Measurements from ENCODE around the gene CCDC73. TPM values are rescaled to one million over a fixed set of nuclear protein-coding genes. Genes with fewer than 3 reads are reported as not detected.

CCDC73 gene
- total RNA-seq, 1 experiment from 2014 or later, result 0.04 TPM

DNA sequence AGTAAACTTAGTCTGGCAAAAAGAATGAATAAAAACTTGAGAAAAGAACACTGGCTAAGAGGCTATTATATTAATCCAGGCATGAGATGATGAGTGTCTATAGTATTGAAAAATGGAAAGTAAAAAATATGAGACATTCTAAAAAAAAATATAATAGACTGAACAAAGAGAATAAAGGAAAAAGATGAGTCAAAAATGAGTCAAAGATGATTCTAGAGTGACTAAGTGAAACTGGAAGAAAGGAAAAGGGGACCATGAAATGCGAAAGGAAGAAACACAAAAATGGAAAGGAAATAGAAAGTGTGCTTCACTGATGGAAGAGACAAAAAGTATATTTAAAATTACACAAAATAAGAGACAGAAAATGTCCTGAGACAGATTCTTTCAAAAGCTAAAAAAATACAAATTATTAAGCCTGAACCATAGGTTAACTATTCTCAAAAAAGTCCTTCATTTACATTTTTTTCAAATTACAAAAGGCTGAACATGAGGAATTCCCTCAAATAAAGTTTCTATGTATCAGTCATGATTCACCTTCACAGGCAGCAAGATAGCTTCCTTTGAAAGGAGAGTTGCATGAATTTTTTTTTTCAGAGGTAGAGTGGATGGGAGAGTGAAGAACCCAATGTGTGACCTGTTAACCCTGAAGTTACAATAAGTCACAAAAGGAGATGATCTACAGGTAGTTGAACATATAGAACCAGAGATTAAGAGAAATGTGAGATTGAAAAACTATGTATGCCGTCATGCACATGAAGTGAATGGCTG, 135.6 kb downstream of the CCDC73 start:
- no peak for DNase-seq
- H3K4me1 ChIP-seq (ENCODE audit: insufficient read depth, low read length), result no peaks in the 10 kb centered on the region
- H3K79me1 ChIP-seq (ENCODE audit: insufficient read depth, low read depth, low read length, poor library complexity, severe bottlenecking), result no peaks in the 10 kb centered on the region
- Mint-ChIP-seq H3K9me3 (peaks cover 3 to 7% of the 10 kb centered on the region in 2 experiments; a peak in 3 of 5 replicates), H3K27ac (no peak overlapping the region), H3K4me1 (no peaks in the 10 kb centered on the region), H3K27me3 (ENCODE audit: low read depth) (peaks cover 6% of the 10 kb centered on the region), H3K36me3 (ENCODE audit: insufficient read depth in 1 of 3, low read depth in 3 of 3) (no peaks in the 10 kb centered on the region), H3K4me3 (no peak overlapping the region)
- no peak overlapping the region for H3K4ac ChIP-seq (ENCODE audit: low read depth, low read length)
- no peak overlapping the region for H2BK5ac ChIP-seq (ENCODE audit: insufficient read length, low read length)
- no peak overlapping the region for H3K18ac ChIP-seq (ENCODE audit: insufficient read length, low read depth, low read length)
- H2BK20ac ChIP-seq (ENCODE audit: low read depth, low read length, poor library complexity, severe bottlenecking), result no peak overlapping the region
- no peaks in the 10 kb centered on the region for H4K20me1 ChIP-seq (ENCODE audit: control insufficient read depth, insufficient read depth, insufficient read length)
- H3K27me3 ChIP-seq (ENCODE audit: insufficient read depth, low read length), result no peaks in the 10 kb centered on the region
- H3T11ph ChIP-seq (ENCODE audit: low read length), result no peak overlapping the region
- no peak overlapping the region for H3K27ac ChIP-seq (ENCODE audit: insufficient read length, low read depth, low read length)
- H2BK12ac ChIP-seq (ENCODE audit: insufficient read length, low read depth, low read length), result no peak overlapping the region
- no peak overlapping the region for H3K23ac ChIP-seq (ENCODE audit: insufficient read length, low read depth, low read length)
- no peak overlapping the region for H2BK15ac ChIP-seq (ENCODE audit: low read depth, low read length)
- H4K8ac ChIP-seq (replicated peaks; ENCODE audit: insufficient read length, low read depth, low read length), result no peak overlapping the region
- no peak overlapping the region for H3K9ac ChIP-seq (ENCODE audit: extremely low read depth, insufficient read length, low read length)
- H3K79me2 ChIP-seq (ENCODE audit: insufficient read depth, low read length), result no peaks in the 10 kb centered on the region
- no peak overlapping the region for H3K4me2 ChIP-seq (ENCODE audit: insufficient read depth, insufficient read length, low read length)
- no peak overlapping the region for H4K5ac ChIP-seq (ENCODE audit: insufficient read length, low read depth, low read length)
- H3K23me2 ChIP-seq (ENCODE audit: insufficient read length, low read depth, low read length, poor library complexity, severe bottlenecking), result no peaks in the 10 kb centered on the region
- no CpG with 5 or more reads among the region's 2 CpGs for WGBS (ENCODE audit: extremely low coverage, insufficient read length, low lambda C conversion rate)
- H3K56ac ChIP-seq (ENCODE audit: insufficient read length, low read depth, low read length), result no peak overlapping the region
- no peak overlapping the region for H2BK120ac ChIP-seq (ENCODE audit: low read depth, low read length, poor library complexity, severe bottlenecking)
- H3K9me3 ChIP-seq (ENCODE audit: control insufficient read depth, low read depth, low read length), result no peaks in the 10 kb centered on the region
- TF ChIP-seq, protein P1, sequence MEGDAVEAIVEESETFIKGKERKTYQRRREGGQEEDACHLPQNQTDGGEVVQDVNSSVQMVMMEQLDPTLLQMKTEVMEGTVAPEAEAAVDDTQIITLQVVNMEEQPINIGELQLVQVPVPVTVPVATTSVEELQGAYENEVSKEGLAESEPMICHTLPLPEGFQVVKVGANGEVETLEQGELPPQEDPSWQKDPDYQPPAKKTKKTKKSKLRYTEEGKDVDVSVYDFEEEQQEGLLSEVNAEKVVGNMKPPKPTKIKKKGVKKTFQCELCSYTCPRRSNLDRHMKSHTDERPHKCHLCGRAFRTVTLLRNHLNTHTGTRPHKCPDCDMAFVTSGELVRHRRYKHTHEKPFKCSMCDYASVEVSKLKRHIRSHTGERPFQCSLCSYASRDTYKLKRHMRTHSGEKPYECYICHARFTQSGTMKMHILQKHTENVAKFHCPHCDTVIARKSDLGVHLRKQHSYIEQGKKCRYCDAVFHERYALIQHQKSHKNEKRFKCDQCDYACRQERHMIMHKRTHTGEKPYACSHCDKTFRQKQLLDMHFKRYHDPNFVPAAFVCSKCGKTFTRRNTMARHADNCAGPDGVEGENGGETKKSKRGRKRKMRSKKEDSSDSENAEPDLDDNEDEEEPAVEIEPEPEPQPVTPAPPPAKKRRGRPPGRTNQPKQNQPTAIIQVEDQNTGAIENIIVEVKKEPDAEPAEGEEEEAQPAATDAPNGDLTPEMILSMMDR (conservative IDR thresholded peaks at IDR 0.05), result no peak
- H2AFZ ChIP-seq (ENCODE audit: low read length), result no peak overlapping the region
- no peak overlapping the region for H4K91ac ChIP-seq (ENCODE audit: insufficient read length, low read depth, low read length)
- H3K14ac ChIP-seq (ENCODE audit: insufficient read depth, low read length), result no peak overlapping the region
- H2AK5ac ChIP-seq (ENCODE audit: insufficient read length, low read length), result no peak overlapping the region
